Activated CD4-positive, alpha-beta T cell treated with anti-CD3 and anti-CD28 coated beads, Interleukin-2, amount 10 ng/mL, durations not matched to agents 7 days and 5 days (primary cell): ENCODE results near the gene TTC28. TPM values are rescaled to one million over a fixed set of nuclear protein-coding genes. Genes with fewer than 3 reads are reported as not detected.

ENCODE experiments used
- CTCF ChIA-PET: fragments of 350-600 bp; sonication (Branson Sonifier 250); formaldehyde crosslinking; loops from one replicate; lab custom pipeline; 2021; ENCODE audit warnings: antibody characterized with exemption; lab: Charles Lee
- POLR2A ChIA-PET: fragments of 350-600 bp; sonication (Branson Sonifier 250); formaldehyde crosslinking; loops from one replicate; lab custom pipeline; 2021; ENCODE audit warnings: antibody characterized with exemption; lab: Charles Lee
- DNase-seq: peaks from one replicate; pipeline ENCODE4 v3.0.0-alpha.2; 2020
- H3K27ac Mint-ChIP-seq: one replicate; pipeline ENCODE4 v1.8.0; 2021; ENCODE audit warnings: mild to moderate bottlenecking, moderate library complexity, mixed read lengths
- H3K27me3 Mint-ChIP-seq: one replicate; pipeline ENCODE4 v1.8.0; 2021; ENCODE audit warnings: mixed read lengths
- H3K36me3 Mint-ChIP-seq: one replicate; pipeline ENCODE4 v1.8.0; 2021; ENCODE audit warnings: low read depth, mixed read lengths
- H3K4me1 Mint-ChIP-seq: one replicate; pipeline ENCODE4 v1.8.0; 2021; ENCODE audit warnings: mixed read lengths
- H3K4me3 Mint-ChIP-seq: one replicate; pipeline ENCODE4 v1.8.0; 2021; ENCODE audit warnings: mild to moderate bottlenecking, moderate library complexity, mixed read lengths
- H3K9me3 Mint-ChIP-seq: one replicate; pipeline ENCODE4 v1.8.0; 2021; ENCODE audit warnings: mixed read lengths
- total RNA-seq, 2 experiments: library from RNA; stranded (reverse); gene quantifications; one replicate each; pipeline ENCODE4 v1.2.3, GENCODE V29; 2021

Gene TTC28
- total RNA-seq, 2 experiments from 2014 or later = 0.74 to 1.2 TPM

DNA sequence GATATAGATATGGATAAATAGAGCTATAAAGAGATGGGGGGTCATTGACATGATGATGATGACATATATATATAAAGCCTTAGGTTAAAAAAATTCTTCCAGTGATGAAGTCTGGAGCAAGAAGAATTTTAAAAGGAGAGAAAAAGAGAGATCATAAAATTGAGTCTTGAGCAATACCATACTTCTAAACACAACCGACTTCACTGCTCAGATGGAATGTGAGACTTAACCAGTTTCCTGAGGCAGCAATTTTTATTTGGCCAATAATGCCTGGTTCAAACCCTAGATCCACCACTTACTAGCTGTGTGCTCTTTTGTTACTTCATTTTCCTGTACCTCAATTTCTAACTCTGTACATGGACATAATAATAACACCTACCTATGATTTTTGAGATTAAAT lies 229.5 kb downstream of the TTC28 start:
- H3K4me1 Mint-ChIP-seq = no peaks in the 10 kb centered on the region
- no peak for DNase-seq
- peaks cover 15% of the 10 kb centered on the region for H3K27me3 Mint-ChIP-seq
- CTCF ChIA-PET = interaction anchor here (1.4 kb wide), 1 partner anchor 14 kb away, joined by 4 read pairs; no protein-coding TSS in a partner anchor
- POLR2A ChIA-PET = no interaction called here
- H3K9me3 Mint-ChIP-seq = no peaks in the 10 kb centered on the region
- H3K27ac Mint-ChIP-seq = no peak overlapping the region
- H3K4me3 Mint-ChIP-seq = no peak overlapping the region
- H3K36me3 Mint-ChIP-seq = no peaks in the 10 kb centered on the region

DNA sequence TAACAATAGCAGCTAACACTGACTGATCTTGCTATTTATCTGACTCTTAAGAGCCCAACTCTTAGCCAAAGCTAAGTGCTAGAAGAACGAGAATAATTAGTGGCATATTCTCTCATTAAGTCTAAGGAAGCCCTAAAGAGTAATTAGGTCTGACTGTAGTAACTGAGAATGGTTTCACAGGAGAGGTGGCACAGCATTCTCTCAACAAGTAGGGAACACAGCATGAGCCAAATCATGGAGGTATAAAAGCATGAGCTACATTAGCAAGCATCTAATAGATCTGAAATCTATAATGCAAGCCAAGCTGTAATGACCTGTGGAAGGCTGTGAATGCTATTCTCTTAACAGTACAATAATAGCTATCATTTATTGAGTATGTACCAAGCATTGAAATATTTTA lies 230.6 kb downstream of the TTC28 start:
- ChIA-PET CTCF (no interaction called here), POLR2A (no interaction called here)
- Mint-ChIP-seq H3K4me3 (no peak overlapping the region), H3K27me3 (peaks cover 20% of the 10 kb centered on the region), H3K36me3 (no peaks in the 10 kb centered on the region), H3K27ac (no peak overlapping the region), H3K9me3 (no peaks in the 10 kb centered on the region), H3K4me1 (no peaks in the 10 kb centered on the region)
- DNase-seq = no peak

DNA sequence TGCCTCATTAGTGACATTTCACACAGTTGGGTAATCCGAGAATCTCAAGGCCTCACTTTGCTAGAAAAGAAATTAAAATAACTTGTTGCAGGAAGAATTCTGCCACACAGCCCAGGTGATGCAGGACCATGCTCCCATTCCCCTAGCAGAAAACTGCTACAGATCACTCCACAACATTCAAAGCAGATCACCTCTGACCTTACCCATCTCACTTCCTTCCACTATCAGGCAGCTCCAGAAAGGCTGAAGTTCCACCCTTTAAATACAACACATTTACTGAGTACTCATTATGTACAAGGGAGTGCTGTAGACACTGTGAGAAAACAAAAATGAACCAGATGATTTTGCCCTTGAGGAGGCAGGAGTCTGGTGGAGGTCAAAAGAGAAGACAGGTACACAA lies 231.0 kb downstream of the TTC28 start:
- no peak overlapping the region for H3K4me3 Mint-ChIP-seq
- no peak overlapping the region for H3K27ac Mint-ChIP-seq
- ChIA-PET CTCF (no interaction called here), POLR2A (no interaction called here)
- H3K36me3 Mint-ChIP-seq = no peaks in the 10 kb centered on the region
- no peak for DNase-seq
- H3K4me1 Mint-ChIP-seq = peaks cover under 1% of the 10 kb centered on the region
- peaks cover 19% of the 10 kb centered on the region for H3K27me3 Mint-ChIP-seq
- no peaks in the 10 kb centered on the region for H3K9me3 Mint-ChIP-seq

DNA sequence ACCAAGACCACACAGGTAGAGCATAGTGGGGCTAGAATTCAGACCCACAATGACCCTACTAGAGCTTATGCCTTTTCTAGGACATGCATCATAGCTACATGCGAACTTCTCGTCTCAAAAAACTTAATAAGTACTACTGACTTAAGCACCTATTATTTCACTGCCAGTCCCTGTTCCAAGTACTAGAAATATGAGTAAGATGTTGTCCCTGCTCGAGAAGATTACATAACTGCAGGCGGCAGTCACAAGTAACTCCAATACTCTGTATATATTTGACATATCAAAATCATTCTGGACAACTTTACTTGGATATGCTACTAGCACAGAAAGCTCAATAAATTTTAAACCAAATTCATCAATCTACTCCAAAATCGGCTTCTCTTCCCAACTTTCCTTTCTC lies 235.0 kb downstream of the TTC28 start:
- Mint-ChIP-seq H3K36me3 (no peaks in the 10 kb centered on the region), H3K4me1 (peaks cover 24% of the 10 kb centered on the region), H3K9me3 (no peaks in the 10 kb centered on the region), H3K27me3 (peaks cover 19% of the 10 kb centered on the region), H3K4me3 (no peak overlapping the region), H3K27ac (no peak overlapping the region)
- DNase-seq = no peak
- POLR2A ChIA-PET = no interaction called here
- CTCF ChIA-PET = no interaction called here

DNA sequence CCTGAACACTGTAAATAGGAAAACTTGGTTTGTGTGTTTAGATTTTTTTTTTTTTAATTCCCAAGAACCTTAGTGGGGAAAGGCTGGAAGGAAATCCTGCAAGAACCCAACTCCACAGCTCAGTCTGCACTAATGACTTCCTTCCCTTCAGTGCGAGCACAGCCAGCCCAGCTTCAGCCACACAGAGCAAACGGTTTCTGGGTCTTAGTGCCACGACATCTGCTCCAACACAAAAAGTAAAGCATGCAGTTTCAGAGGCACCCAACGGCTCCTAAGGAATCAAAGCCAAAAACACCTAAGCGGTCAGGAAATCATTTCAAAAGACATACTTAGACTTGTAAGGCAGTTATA lies 236.1 kb downstream of the TTC28 start:
- H3K27ac Mint-ChIP-seq = no peak overlapping the region
- POLR2A ChIA-PET = no interaction called here
- peak overlapping the region; percentile 73 for H3K4me3 Mint-ChIP-seq
- H3K27me3 Mint-ChIP-seq = peaks cover 16% of the 10 kb centered on the region
- H3K9me3 Mint-ChIP-seq = no peaks in the 10 kb centered on the region
- peak; percentile 36 for DNase-seq
- CTCF ChIA-PET = interaction anchor here (0.6 kb wide), 1 partner anchor 70 kb away, joined by 5 read pairs; no protein-coding TSS in a partner anchor
- no peaks in the 10 kb centered on the region for H3K36me3 Mint-ChIP-seq
- H3K4me1 Mint-ChIP-seq = peaks cover 24% of the 10 kb centered on the region

DNA sequence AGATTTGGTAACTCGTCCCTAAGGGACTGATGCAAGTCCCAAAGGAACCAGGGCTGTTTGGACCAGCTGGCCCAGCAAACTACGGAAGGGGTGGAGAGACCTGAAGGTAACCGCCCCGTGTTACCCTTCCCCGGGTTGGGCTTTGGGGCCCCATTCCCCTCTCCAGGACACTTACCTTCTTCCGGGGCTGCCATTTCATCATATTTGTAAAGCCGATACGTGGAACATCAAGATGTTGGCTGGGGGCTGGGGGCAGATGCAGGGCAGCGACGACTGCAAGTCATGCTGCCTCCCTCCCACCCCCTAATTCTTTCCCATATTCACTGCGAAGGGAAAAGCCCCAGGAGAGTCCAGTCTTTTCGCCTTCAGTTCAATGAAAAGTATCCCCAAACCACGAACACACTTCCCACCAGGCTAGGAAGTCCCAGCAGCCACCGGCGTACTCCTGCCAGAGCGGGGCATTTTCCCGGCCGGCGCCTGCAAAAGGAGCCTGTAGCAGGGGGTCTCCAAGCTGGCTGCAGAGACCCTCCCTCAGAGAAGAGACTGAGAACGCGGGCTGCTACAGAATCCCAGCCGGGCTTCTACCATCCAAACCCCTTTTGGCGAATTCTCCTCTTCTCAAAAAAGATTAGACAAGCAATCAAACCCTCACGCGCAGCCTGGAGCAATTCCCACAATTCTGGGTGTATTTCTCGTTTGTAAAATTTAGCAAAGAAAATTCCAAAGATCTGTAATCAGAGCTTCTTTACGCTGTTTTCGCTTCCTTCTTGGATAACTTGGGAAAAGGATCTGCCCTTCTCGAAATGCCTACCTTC lies 236.7 kb downstream of the TTC28 start:
- H3K36me3 Mint-ChIP-seq = no peaks in the 10 kb centered on the region
- H3K4me3 Mint-ChIP-seq = peak overlapping the region; percentile 73
- H3K27me3 Mint-ChIP-seq = peaks cover 16% of the 10 kb centered on the region
- H3K4me1 Mint-ChIP-seq = peaks cover 24% of the 10 kb centered on the region
- H3K9me3 Mint-ChIP-seq = no peaks in the 10 kb centered on the region
- peak overlapping the region; percentile 83 for H3K27ac Mint-ChIP-seq
- POLR2A ChIA-PET = interaction anchor here (0.6 kb wide), 1 partner anchor 37 kb away, joined by 3 read pairs; no protein-coding TSS in a partner anchor
- CTCF ChIA-PET = interaction anchor here (0.6 to 1.3 kb wide), 4 partner anchors 9 to 424 kb away, joined by 3 to 5 read pairs (median 3); no protein-coding TSS in a partner anchor
- DNase-seq = peak; percentile 8

DNA sequence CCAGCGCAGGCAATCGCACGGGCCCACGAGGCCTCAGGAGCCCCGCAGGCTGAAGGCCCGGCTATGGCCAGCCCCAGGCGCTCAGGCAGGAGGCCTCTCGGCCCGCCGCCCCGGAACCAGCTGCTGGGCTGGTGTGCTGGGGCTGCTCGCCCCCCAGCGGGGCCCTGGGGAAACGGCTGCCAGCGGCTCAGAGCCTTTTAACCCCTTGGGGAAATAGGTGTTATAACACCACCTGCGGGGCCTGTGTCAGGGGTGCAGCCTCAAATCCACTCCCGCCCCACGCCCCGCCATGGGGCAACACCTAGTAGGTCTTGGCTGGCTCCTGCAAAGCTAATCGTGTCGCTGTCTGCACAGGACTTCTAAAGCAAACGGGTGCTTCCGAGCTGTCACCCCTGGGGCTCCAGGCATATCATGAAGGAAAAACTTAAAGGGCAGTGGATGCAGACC lies 237.4 kb downstream of the TTC28 start:
- peaks cover 24% of the 10 kb centered on the region for H3K4me1 Mint-ChIP-seq
- H3K27me3 Mint-ChIP-seq = peaks cover 16% of the 10 kb centered on the region
- peak overlapping the region; percentile 73 for H3K4me3 Mint-ChIP-seq
- ChIA-PET POLR2A (interaction anchor here (0.6 kb wide), 1 partner anchor 38 kb away, joined by 3 read pairs; no protein-coding TSS in a partner anchor), CTCF (interaction anchor here (1.0 to 1.3 kb wide), 2 partner anchors 9 to 423 kb away, joined by 3 read pairs; no protein-coding TSS in a partner anchor)
- no peaks in the 10 kb centered on the region for H3K36me3 Mint-ChIP-seq
- H3K27ac Mint-ChIP-seq = peak overlapping the region; percentile 83
- peak; percentile 81 for DNase-seq
- no peaks in the 10 kb centered on the region for H3K9me3 Mint-ChIP-seq

DNA sequence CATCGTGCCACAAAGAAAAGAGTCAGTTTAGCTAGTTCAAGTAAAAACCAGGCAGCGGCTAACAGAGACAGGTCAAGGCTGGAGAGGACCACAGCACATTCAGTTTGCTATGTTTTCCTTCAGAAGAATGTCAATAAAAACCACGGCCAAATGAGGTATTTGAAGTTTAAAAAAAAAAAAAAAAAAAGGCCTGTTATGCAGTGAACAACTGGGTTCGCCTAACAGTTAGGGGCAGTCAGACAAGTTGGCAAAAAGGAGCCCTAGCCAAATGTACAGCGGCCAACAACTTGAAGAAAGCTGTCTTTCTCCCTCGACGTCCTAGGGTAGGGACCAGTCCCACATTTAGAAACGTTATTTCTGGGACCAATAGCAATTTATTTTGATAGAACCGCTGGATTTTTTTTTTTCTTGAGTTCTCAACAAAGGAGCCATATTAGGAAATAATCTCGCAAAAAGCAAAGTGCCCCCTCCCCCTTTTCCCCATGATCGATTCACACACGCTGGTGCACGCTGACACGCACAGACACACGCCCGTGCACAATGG lies 237.8 kb downstream of the TTC28 start:
- no peak for DNase-seq
- Mint-ChIP-seq H3K36me3 (no peaks in the 10 kb centered on the region), H3K27me3 (peaks cover 16% of the 10 kb centered on the region), H3K27ac (peak overlapping the region; percentile 58), H3K4me1 (peaks cover 24% of the 10 kb centered on the region), H3K9me3 (no peaks in the 10 kb centered on the region), H3K4me3 (peak overlapping the region; percentile 73)
- POLR2A ChIA-PET = no interaction called here
- CTCF ChIA-PET = interaction anchor here (0.7 to 1.3 kb wide), 3 partner anchors 10 to 423 kb away, joined by 3 read pairs; no protein-coding TSS in a partner anchor

DNA sequence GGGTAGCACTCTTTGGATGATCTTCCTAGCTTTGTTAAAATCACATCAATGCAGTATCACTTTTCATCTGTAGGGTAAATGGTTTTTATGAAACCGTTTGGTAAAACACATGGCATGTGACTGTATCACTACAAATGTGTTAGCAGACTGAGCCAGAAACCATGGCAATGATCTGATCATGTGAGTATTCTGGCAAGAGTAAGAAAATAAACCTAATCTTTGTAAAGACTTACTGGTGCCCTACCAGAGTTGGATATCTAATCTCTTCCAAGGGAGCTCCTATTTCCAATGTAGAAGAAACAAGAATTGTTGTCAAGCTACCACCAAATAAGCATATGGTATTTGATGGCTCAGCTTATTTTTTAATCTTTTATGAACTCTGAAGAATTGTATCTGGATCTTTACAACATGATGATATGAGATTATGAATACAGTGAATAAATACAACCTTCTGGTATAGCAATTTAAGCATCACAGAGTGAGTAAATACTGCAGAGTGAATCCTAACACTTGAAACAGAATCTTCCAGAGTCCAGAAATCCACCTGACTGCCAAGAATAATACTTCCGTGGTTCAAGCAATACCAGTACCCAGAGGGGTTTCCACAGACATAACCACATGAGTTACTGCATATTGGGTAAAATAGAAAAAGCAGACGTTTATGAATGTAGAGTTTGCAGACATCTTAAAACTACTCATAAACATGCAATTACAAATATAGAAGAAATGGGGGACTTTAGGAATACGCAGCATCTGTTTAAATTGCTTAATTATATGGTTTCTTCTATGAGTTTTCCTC lies 238.8 kb downstream of the TTC28 start:
- Mint-ChIP-seq H3K27me3 (peaks cover 14% of the 10 kb centered on the region), H3K27ac (no peak overlapping the region), H3K9me3 (no peaks in the 10 kb centered on the region), H3K36me3 (no peaks in the 10 kb centered on the region), H3K4me3 (no peak overlapping the region), H3K4me1 (peaks cover 24% of the 10 kb centered on the region)
- CTCF ChIA-PET = interaction anchor here (0.6 to 0.7 kb wide), 2 partner anchors 47 to 313 kb away, joined by 3 read pairs; no protein-coding TSS in a partner anchor
- POLR2A ChIA-PET = interaction anchor here (0.6 kb wide), 1 partner anchor 788 kb away, joined by 4 read pairs; no protein-coding TSS in a partner anchor
- DNase-seq = no peak

DNA sequence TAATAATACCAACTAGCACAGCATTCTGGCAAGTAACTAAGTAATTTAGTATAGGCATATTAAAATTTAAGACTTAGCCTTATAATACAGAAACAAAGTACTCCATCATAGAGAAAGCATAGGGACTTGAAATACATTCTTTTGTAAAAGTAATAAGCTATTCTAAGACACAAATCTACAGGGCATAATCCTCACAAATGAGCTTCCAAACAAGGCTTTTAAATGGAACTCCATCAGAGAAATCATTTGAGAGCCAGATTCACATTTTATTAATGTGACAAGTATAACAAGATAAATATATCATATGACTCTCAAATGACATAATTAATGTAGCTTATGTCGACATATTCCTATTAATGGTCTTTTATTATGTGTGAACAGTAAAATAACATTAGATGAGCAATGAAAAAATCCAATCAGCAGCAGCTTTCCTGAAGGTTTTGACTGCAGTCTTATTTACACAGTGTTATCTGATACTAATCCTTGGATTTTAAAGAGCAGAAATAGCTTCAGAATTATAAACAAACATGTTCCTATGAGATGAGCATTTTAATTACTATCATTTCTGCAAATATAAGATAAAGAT lies 241.4 kb downstream of the TTC28 start:
- Mint-ChIP-seq H3K36me3 (no peaks in the 10 kb centered on the region), H3K4me3 (no peak overlapping the region), H3K27ac (no peak overlapping the region), H3K9me3 (no peaks in the 10 kb centered on the region), H3K4me1 (peaks cover 20% of the 10 kb centered on the region), H3K27me3 (peaks cover 4% of the 10 kb centered on the region)
- ChIA-PET POLR2A (no interaction called here), CTCF (interaction anchor here (0.6 kb wide), 1 partner anchor 168 kb away, joined by 4 read pairs; no protein-coding TSS in a partner anchor)
- DNase-seq = no peak

DNA sequence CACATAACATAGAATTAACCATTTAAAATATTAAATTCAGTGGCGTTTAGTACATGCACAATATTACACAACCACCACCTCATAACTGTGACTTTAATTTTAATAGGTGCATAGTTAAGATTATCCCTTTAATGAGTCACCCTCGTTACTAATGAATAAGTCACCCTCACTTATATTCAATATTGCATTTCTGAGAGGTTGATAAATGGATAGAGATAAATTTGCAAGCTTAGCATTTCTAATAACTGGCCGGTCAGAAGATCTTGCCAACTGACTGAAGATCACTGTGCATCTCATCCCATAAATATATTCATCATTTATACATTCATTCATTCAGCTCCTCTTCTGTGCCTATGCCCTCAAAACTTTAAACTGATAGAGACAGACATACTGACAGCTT lies 243.7 kb downstream of the TTC28 start:
- H3K4me1 Mint-ChIP-seq = peaks cover under 1% of the 10 kb centered on the region
- H3K4me3 Mint-ChIP-seq = no peak overlapping the region
- ChIA-PET POLR2A (no interaction called here), CTCF (interaction anchor here (1.2 to 1.3 kb wide), 2 partner anchors 15 to 18 kb away, joined by 3 to 4 read pairs; no protein-coding TSS in a partner anchor)
- no peak overlapping the region for H3K27ac Mint-ChIP-seq
- H3K9me3 Mint-ChIP-seq = no peaks in the 10 kb centered on the region
- H3K27me3 Mint-ChIP-seq = peaks cover 4% of the 10 kb centered on the region
- no peak for DNase-seq
- no peaks in the 10 kb centered on the region for H3K36me3 Mint-ChIP-seq

DNA sequence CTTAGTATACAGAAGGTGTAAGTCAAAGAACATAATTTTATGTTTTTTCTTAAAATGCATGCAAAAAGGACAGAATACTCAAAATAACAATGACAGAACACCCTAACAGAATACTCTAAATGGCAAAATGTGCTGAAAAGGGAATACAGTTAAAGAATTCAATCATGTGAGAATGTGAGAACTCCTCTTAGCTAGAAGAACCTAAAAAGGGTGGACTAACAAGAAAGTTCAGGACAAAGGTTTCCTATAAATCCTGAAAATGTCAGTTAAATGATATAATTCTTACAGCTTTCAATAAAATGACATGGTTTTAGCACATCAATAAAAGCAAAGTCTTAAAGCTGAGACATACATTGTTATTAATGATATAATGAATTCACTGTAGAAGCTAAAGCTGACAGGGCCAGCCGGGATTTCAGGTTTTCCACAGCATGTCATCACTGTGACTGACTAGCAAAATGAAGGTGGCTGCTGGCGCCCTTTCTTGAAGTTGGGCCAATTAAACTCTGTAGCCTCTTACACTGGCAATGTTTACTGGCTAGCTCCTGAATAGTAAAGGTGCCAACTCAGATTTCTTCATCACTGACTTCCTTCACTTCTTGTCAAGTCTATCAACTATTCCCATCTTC lies 244.4 kb downstream of the TTC28 start:
- Mint-ChIP-seq H3K4me1 (no peaks in the 10 kb centered on the region), H3K27me3 (peaks cover 4% of the 10 kb centered on the region), H3K36me3 (no peaks in the 10 kb centered on the region), H3K4me3 (no peak overlapping the region), H3K27ac (no peak overlapping the region), H3K9me3 (no peaks in the 10 kb centered on the region)
- ChIA-PET CTCF (no interaction called here), POLR2A (no interaction called here)
- no peak for DNase-seq
